Peyer's patch (tissue), 4 donors: ENCODE data around the gene PGPEP1. TPM values are rescaled to one million over a fixed set of nuclear protein-coding genes. Genes with fewer than 3 reads are reported as not detected.

Experiments used
- DNase-seq, 3 donors: peaks; one replicate each; pipeline ENCODE4 v3.0.0-alpha.2; 2017 to 2019
- H3K27ac ChIP-seq, 4 donors: fragments of 200-600 bp; sonication (generic); one replicate each; pipeline ENCODE4 v1.5.1; 2016 to 2019
- H3K27me3 ChIP-seq, 2 donors: fragments of 200-600 bp; sonication (generic); one replicate each; pipeline ENCODE4 v1.5.1; 2019
- H3K36me3 ChIP-seq, 3 donors: fragments of 200-600 bp; sonication (generic); one replicate each; pipeline ENCODE4 v1.5.1; 2016 to 2019
- H3K4me1 ChIP-seq, 4 donors: fragments of 200-600 bp; sonication (generic); one replicate each; pipeline ENCODE4 v1.5.1; 2016 to 2019
- H3K4me3 ChIP-seq, 4 donors: fragments of 200-600 bp; sonication (generic); 1 replicate in 3 of 4; 2 replicates in 1 of 4; pipeline ENCODE4 v1.5.1; 2016 to 2019; ENCODE audit warnings: mild to moderate bottlenecking in 1 of 4
- H3K9me3 ChIP-seq, 4 donors: fragments of 200-600 bp; sonication (generic); one replicate each; pipeline ENCODE4 v1.5.1; 2016 to 2019; ENCODE audit warnings: mild to moderate bottlenecking in 1 of 4
- CTCF ChIP-seq, 6 experiments: fragments of 450-650 bp in 4 of 6; fragments of 200-600 bp in 2 of 6; sonication (generic) in 1 of 6; IDR thresholded peaks; one replicate each; pipeline ENCODE4 v1.5.1; 2017 to 2019; ENCODE audit warnings: antibody characterized with exemption in 6 of 6, mild to moderate bottlenecking in 3 of 6, moderate library complexity in 1 of 6
- POLR2A ChIP-seq, 2 donors: fragments of 450-650 bp; IDR thresholded peaks; one replicate each; pipeline ENCODE4 v1.5.1; 2017; ENCODE audit warnings: antibody characterized with exemption in 2 of 2, mild to moderate bottlenecking in 2 of 2, moderate library complexity in 2 of 2
- total RNA-seq, 4 donors: library from RNA; depleted of rRNA; stranded (reverse); fragments of >200 nt; gene quantifications; one replicate each; pipeline ENCODE4 v1.1.0, GENCODE V29; 2016

PGPEP1 gene
- total RNA-seq, 4 donors from 2014 or later, result 45.4 to 138 (median 89.2) TPM

DNA sequence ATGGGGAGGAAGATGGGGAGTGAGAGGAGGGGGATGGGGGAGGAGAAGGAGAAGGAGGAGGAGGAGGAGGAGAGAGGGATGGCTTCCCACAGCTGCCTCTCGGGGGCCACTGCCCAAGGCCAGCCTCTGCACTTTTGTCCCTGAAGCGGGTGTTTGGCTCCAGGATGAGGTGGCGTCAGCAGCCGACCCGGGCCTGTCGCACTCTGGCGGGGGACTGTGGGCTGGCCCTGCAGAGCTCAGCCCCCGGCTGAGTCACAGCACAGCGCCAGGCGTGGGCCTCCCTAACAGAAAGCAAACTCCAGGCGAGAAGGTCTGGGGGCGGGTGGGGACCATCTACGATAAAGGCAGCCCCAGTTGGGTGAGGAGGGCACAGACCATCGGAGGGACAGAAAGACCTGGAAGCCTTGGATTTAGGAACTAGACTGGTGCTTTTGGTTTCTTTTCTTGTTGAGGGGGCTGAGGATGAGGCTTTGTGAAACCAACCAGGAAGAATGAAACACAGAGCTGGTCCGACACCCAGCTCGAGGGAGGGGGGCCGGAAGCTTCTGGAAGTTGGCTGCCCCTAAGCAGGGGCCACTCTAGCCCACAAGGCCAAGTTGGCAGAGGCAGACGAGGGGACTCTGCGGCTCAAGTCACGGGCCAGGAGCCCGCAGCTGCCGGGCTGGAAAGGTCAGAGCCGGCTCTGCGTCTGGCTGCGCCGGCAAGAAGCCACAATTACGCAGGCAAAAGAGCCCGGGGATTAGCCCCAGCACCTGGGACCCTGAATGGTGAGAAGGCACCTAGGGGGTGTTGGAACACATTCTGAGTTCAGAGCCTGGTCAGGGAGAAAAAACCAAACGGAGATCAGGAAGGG, 35.7 kb upstream of the PGPEP1 start:
- no peaks in the 10 kb centered on the region for H3K9me3 ChIP-seq
- TF ChIP-seq CTCF (IDR thresholded peaks at IDR 0.05) (no peak), POLR2A (IDR thresholded peaks at IDR 0.05) (peak; percentile 45 to 77)
- peaks cover 6 to 67% (median 36%) of the 10 kb centered on the region in 4 donors for H3K4me1 ChIP-seq
- peak; percentile 82 to 90 (median 86) for DNase-seq
- peak overlapping the region; percentile 25 to 49 (median 46) for H3K4me3 ChIP-seq
- H3K27ac ChIP-seq, result peak overlapping the region; percentile 92 to 98 (median 94)
- H3K27me3 ChIP-seq, result no peaks in the 10 kb centered on the region
- peaks cover 0 to 9% (median 0%) of the 10 kb centered on the region in 3 donors for H3K36me3 ChIP-seq

DNA sequence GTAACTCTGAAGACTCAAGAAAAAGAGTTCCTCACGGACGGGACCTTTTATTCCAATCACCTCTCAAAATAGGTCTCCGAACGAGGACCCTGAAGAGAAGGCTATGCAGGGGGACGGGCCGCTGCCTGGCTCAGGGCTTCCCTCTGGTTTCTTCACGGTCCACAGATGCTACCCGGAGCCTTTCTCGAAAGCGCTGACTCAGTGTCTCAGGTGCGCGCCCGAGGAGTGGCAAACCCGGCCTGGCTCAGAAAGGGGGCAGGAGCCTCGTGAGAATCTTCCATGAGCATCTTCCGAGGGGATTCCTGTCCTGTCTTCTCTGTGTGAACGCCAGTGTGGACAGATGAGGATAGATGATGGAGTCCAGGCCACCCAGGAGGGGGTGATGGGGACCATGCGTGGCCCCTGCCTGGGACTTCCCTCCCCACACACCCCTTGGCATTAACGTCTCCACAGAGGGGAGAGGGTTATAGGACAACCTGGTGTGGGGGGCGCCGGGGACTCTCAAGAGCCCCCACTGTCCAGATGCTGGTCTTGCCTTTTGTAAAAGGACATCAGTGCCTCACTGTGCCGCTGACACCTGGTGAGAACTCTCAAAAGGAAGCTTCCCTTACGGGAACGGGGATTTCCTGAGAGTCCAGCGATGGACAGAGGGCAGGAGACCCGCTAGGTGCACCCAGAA, 34.0 kb upstream of the PGPEP1 start:
- peaks cover 0 to 11% (median 0%) of the 10 kb centered on the region in 3 donors for H3K36me3 ChIP-seq

GRCh38 chr19:18306888-18307260, 33.5 kb upstream of the PGPEP1 start:
- Histone ChIP-seq H3K27ac (peak overlapping the region; percentile 91 to 98 (median 93)), H3K4me1 (peaks cover 8 to 67% (median 36%) of the 10 kb centered on the region in 4 donors)
- DNase-seq, result peak in 2 of 3 donors; percentile 50 to 56

More for the DNA sequence above, 34.0 kb upstream of the PGPEP1 start:
- TF ChIP-seq CTCF (IDR thresholded peaks at IDR 0.05), result no peak
- no peak for TF ChIP-seq POLR2A (IDR thresholded peaks at IDR 0.05)
- H3K4me3 ChIP-seq, result no peak overlapping the region
- H3K9me3 ChIP-seq, result no peaks in the 10 kb centered on the region
- peaks cover 6 to 66% (median 36%) of the 10 kb centered on the region in 4 donors for H3K4me1 ChIP-seq
- DNase-seq, result peak in 1 of 3 donors; percentile 72
- no peaks in the 10 kb centered on the region for H3K27me3 ChIP-seq
- peak overlapping the region; percentile 91 to 98 (median 93) for H3K27ac ChIP-seq

GRCh38 chr19:18307271-18307681, 33.1 kb upstream of the PGPEP1 start:
- peaks cover 0 to 21% (median 0%) of the 10 kb centered on the region in 3 donors for H3K36me3 ChIP-seq
- TF ChIP-seq POLR2A (IDR thresholded peaks at IDR 0.05), result no peak
- TF ChIP-seq CTCF (IDR thresholded peaks at IDR 0.05), result peak in 1 of 6 experiments; percentile 8
- no peaks in the 10 kb centered on the region for H3K27me3 ChIP-seq
- peak in 1 of 3 donors; percentile 54 for DNase-seq
- H3K9me3 ChIP-seq, result no peaks in the 10 kb centered on the region
- H3K27ac ChIP-seq, result peak overlapping the region; percentile 91 to 98 (median 93)
- H3K4me3 ChIP-seq, result no peak overlapping the region
- H3K4me1 ChIP-seq, result peaks cover 12 to 67% (median 36%) of the 10 kb centered on the region in 4 donors

More at GRCh38 chr19:18306888-18307260, 33.5 kb upstream of the PGPEP1 start:
- TF ChIP-seq POLR2A (IDR thresholded peaks at IDR 0.05) (no peak), CTCF (IDR thresholded peaks at IDR 0.05) (no peak)
- H3K36me3 ChIP-seq, result peaks cover 0 to 17% (median 0%) of the 10 kb centered on the region in 3 donors
- no peaks in the 10 kb centered on the region for H3K27me3 ChIP-seq
- no peak overlapping the region for H3K4me3 ChIP-seq
- H3K9me3 ChIP-seq, result no peaks in the 10 kb centered on the region

GRCh38 chr19:18308051-18308947, 32.1 kb upstream of the PGPEP1 start:
- no peaks in the 10 kb centered on the region for H3K27me3 ChIP-seq
- H3K4me1 ChIP-seq, result peaks cover 16 to 61% (median 28%) of the 10 kb centered on the region in 4 donors
- H3K4me3 ChIP-seq, result no peak overlapping the region
- H3K9me3 ChIP-seq, result no peaks in the 10 kb centered on the region
- TF ChIP-seq CTCF (IDR thresholded peaks at IDR 0.05), result no peak
- no peak for TF ChIP-seq POLR2A (IDR thresholded peaks at IDR 0.05)
- DNase-seq, result no peak
- H3K36me3 ChIP-seq, result peaks cover 0 to 31% (median 0%) of the 10 kb centered on the region in 3 donors
- peak overlapping the region in 2 of 4 donors; percentile 91 to 94 for H3K27ac ChIP-seq
